Body of pancreas (tissue), 4 donors: ENCODE measurements around the gene ANXA9. TPM values are rescaled to one million over a fixed set of nuclear protein-coding genes. Genes with fewer than 3 reads are reported as not detected.

Experiments used
- ATAC-seq: fragments of 150-250 bp; one replicate; pipeline ENCODE4 v1.9.1; 2016
- DNase-seq, 4 donors: peaks; one replicate each; pipeline ENCODE4 v3.0.0-alpha.2; 2019
- H3K27ac ChIP-seq, 4 donors: fragments of 200-600 bp; sonication (generic); 1 replicate in 3 of 4; 2 replicates in 1 of 4; pipeline versions ENCODE4 v1.5.1 to v1.6.1; 2016 to 2019; ENCODE audit warnings: mild to moderate bottlenecking in 1 of 4, mixed read lengths in 1 of 4, moderate library complexity in 1 of 4
- H3K27me3 ChIP-seq, 2 donors: fragments of 200-600 bp; sonication (generic); one replicate each; pipeline ENCODE4 v1.6.0; 2016; ENCODE audit warnings: mild to moderate bottlenecking in 1 of 2
- H3K36me3 ChIP-seq, 2 donors: fragments of 200-600 bp; sonication (generic); replicated peaks in 1 of 2; 2 replicates each; pipeline ENCODE4 v1.5.1; 2016; ENCODE audit warnings: low read depth in 2 of 2; ENCODE audit not compliant: insufficient read depth in 1 of 2
- H3K4me1 ChIP-seq: fragments of 200-600 bp; sonication (generic); one replicate; pipeline ENCODE4 v1.6.0; 2016
- H3K4me3 ChIP-seq, 2 donors: fragments of 200-600 bp; sonication (generic); 1 replicate in 1 of 2; 2 replicates in 1 of 2; pipeline ENCODE4 v1.5.1; 2016 to 2019
- H3K9me3 ChIP-seq, 3 donors: fragments of 200-600 bp; sonication (generic); 1 replicate in 2 of 3; 2 replicates in 1 of 3; pipeline ENCODE4 v1.5.1; 2016
- POLR2A ChIP-seq, 3 donors: fragments of 450-650 bp; IDR thresholded peaks; one replicate each; pipeline ENCODE4 v1.6.1; 2016; ENCODE audit warnings: antibody characterized with exemption in 3 of 3, mild to moderate bottlenecking in 2 of 3
- WGBS, 2 donors: methylation state at CpG; one replicate each; pipeline ENCODE4 v1.1.5; 2017; 5-methylcytosine and 5-hydroxymethylcytosine counted together
- intact Hi-C: fragments of 100-400 bp; cut with DNase I; formaldehyde crosslinking; loops from one replicate; pipeline ENCODE4 v1.15.1; 2023
- total RNA-seq, 2 donors: library from RNA; depleted of rRNA; stranded (reverse); fragments of >200 nt; gene quantifications; one replicate each; pipeline ENCODE4 v1.1.0, GENCODE V29; 2016
- TF ChIP-seq, protein P1 (sequence below), 7 experiments: fragments of 450-650 bp in 4 of 7; fragments of 200-600 bp in 3 of 7; sonication (generic) in 3 of 7; IDR thresholded peaks; one replicate each; pipeline ENCODE4 v1.5.1; 2016 to 2019; ENCODE audit warnings: antibody characterized with exemption in 7 of 7

Gene ANXA9
- total RNA-seq, 2 donors from 2014 or later = 17.4 to 33.3 TPM

DNA sequence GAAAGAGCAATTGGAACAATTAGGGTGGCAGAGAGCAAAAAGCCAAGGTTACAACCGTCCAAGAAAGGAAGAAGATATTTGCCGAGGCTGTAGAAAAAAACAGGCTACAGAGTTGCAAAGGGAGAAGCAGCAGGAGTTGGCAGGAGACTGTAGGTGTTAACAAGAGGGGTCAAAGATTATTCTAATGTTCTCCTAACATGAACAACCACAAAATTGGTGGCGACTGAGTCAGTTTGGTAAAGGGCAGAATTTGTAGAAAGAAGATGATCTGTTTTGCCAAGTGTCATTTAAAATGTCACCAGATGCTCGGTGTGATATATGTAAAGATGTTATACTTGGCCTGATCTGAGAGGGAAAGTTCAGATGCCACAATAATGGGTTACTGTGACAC is 25.8 kb downstream of the ANXA9 start:
- intact Hi-C loops = no loop called here
- Histone ChIP-seq H3K36me3 (no peaks in the 10 kb centered on the region), H3K4me3 (no peak overlapping the region), H3K27ac (peak overlapping the region; percentile 55 to 94 (median 86)), H3K9me3 (no peaks in the 10 kb centered on the region), H3K4me1 (peaks cover 60% of the 10 kb centered on the region), H3K27me3 (no peaks in the 10 kb centered on the region)
- DNase-seq (no peak), ATAC-seq (no peak)
- no peak for TF ChIP-seq POLR2A (IDR thresholded peaks at IDR 0.05)
- TF ChIP-seq, protein P1, sequence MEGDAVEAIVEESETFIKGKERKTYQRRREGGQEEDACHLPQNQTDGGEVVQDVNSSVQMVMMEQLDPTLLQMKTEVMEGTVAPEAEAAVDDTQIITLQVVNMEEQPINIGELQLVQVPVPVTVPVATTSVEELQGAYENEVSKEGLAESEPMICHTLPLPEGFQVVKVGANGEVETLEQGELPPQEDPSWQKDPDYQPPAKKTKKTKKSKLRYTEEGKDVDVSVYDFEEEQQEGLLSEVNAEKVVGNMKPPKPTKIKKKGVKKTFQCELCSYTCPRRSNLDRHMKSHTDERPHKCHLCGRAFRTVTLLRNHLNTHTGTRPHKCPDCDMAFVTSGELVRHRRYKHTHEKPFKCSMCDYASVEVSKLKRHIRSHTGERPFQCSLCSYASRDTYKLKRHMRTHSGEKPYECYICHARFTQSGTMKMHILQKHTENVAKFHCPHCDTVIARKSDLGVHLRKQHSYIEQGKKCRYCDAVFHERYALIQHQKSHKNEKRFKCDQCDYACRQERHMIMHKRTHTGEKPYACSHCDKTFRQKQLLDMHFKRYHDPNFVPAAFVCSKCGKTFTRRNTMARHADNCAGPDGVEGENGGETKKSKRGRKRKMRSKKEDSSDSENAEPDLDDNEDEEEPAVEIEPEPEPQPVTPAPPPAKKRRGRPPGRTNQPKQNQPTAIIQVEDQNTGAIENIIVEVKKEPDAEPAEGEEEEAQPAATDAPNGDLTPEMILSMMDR (IDR thresholded peaks at IDR 0.05) = no peak
- 7 to 9% methylated on average over 4 of the region's 4 CpGs for whole genome bisulfite sequencing, 2 donors

DNA sequence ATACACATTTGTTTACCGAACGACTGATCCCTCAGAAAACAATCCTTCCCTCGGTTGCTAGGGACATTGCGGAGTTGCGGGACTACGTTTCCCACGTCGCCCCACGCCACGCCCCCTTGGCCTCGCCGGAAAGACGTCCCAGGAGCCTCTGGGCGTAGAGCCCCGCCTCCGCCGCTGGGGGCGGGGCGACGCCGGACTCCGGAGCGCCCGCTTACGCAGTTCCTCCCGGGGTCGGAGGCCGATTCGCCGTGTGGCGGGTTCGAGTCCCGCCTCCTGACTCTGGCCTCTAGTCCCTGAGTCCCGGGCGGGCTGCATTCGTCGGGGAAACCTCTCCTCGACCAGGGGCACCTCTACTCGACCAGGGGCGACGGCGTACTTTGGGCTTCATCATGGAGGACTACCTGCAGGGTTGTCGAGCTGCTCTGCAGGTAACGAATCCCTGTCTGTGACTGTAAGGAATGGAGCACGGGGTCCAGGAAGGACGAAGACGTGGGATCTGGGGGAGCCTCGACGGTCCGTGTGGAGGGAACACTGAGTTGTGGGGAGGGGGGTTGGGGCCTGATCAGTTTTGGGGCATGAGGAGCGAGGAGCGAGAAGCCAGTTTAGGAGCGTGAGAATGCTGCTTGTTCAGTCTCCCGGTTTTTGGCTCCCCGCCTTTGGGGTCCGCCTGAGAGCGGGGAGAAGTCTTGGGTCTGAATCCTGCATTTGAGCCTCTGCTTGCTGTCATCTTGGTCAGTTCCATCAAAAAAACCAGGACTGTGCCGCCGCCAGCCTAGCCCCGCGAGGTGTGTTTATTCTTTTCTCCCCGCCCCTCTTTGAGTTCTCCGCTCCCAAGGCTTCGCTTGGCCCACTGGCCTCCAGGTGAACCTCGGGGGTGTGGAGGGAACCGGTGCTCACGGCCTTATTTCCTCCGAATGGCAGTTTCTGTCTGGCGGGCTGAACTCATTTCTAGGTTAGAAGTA is 26.4 kb downstream of the ANXA9 start, which contains the start of gene PRUNE1:
PRUNE1 (plus strand) TSS at position 206 of the 962 bp plus-strand sequence; CDS start at position 390, 184 bp downstream.
- TF ChIP-seq, protein P1 (IDR thresholded peaks at IDR 0.05) = peak in 3 of 7 experiments; percentile 7 to 27 (median 11)
- peak in 2 of 3 donors; percentile 52 to 61 for TF ChIP-seq POLR2A (IDR thresholded peaks at IDR 0.05)
- peak within 1 kb of the TSS; percentile 71 to 94 (median 86) for H3K27ac ChIP-seq
- WGBS, 2 donors = 1% methylated on average over 25 to 66 of the region's 69 CpGs
- intact Hi-C loops = no loop called here
- DNase-seq (peak; percentile 97 to 98 (median 98)), ATAC-seq (peak; percentile 90)
- no peaks in the 10 kb centered on the region for H3K36me3 ChIP-seq
- peak within 1 kb of the TSS; percentile 17 to 49 for H3K4me3 ChIP-seq
- H3K27me3 ChIP-seq = no peaks in the 10 kb centered on the region
- peaks cover 60% of the 10 kb centered on the region for H3K4me1 ChIP-seq
- no peaks in the 10 kb centered on the region for H3K9me3 ChIP-seq

DNA sequence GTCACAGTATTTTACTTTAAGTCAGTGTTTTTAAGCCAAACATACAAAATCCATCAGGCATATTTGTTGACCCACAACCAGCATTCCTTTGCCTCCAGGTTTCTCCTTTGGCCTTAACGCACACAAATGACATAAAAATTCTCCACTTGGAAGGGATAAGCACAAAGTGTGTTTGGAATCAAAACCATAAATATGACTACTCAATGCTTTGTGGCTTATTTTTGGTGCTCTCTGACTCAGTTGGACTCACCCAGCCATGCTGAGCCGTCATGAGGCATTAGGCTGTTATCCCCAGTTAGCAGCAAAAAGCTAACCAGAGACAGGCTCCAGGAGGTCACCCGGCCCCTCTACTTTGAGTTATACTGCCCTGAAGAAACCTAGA is 27.1 kb downstream of the ANXA9 start:
- Histone ChIP-seq H3K27me3 (no peaks in the 10 kb centered on the region), H3K4me3 (peak overlapping the region in 1 of 2 donors; percentile 17), H3K36me3 (no peaks in the 10 kb centered on the region), H3K4me1 (peaks cover 59% of the 10 kb centered on the region), H3K9me3 (no peaks in the 10 kb centered on the region), H3K27ac (peak overlapping the region; percentile 71 to 94 (median 86))
- intact Hi-C loops = no loop called here
- ATAC-seq = no peak
- 40 to 50% methylated on average over 3 of the region's 3 CpGs for WGBS, 2 donors
- no peak for TF ChIP-seq POLR2A (IDR thresholded peaks at IDR 0.05)
- no peak for DNase-seq

DNA sequence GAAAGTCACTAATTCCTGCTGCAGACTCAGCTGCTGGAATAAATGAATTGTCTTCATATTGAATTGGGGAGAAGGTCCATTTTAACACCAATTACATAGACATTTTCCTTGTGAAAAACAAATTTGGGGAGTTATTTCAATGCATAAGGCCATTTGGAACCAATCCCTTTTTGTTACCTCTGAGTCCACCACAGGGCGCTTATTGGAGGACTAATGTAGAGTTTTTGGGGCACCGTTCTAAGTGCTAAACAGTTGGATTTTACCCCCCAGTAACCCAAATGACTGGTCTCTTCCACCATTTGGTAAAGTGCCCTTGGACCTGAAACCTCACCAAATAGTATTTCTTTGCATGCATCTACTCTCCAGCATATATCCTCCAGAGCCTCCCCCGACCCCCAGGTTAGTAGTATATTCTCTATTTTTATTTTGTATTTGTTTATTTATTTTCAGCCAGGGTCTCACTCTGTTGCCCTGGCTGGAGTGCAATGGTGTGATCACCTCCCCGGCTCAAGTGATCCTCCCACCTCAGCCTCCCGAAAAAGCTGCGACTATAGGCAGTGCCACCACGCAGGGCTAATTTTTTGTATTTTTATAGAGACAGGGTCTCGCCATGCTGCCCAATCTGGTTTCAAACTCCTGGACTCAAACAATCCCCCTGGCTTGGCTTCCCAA is 27.7 kb downstream of the ANXA9 start:
- DNase-seq (no peak), ATAC-seq (no peak)
- H3K4me1 ChIP-seq = peaks cover 55% of the 10 kb centered on the region
- peak overlapping the region in 2 of 4 donors; percentile 86 to 94 for H3K27ac ChIP-seq
- H3K36me3 ChIP-seq = no peaks in the 10 kb centered on the region
- intact Hi-C loops = no loop called here
- no peaks in the 10 kb centered on the region for H3K9me3 ChIP-seq
- 92 to 96% methylated on average over 8 of the region's 8 CpGs for WGBS, 2 donors
- TF ChIP-seq, protein P1 (IDR thresholded peaks at IDR 0.05) = no peak
- TF ChIP-seq POLR2A (IDR thresholded peaks at IDR 0.05) = no peak
- no peaks in the 10 kb centered on the region for H3K27me3 ChIP-seq
- H3K4me3 ChIP-seq = no peak overlapping the region

DNA sequence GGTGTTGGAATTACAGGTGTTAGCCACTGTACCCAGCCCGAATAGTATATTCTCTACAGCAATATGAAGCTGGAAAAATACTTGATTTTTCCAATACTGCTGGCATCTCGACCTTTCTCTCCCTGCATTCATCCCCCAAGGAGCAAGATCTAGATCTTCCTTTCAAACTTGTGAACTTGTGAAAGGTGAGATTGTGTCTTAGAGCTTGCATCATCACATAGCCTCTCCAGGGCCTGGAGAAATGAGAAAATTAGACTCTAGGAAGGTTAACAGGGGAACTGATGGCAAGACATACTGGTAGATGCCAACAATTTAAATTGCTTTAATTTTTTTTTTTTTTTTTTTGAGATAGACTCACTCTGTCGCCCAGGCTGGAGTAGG is 28.2 kb downstream of the ANXA9 start:
- Histone ChIP-seq H3K4me3 (no peak overlapping the region), H3K27me3 (no peaks in the 10 kb centered on the region), H3K4me1 (peaks cover 50% of the 10 kb centered on the region), H3K36me3 (no peaks in the 10 kb centered on the region), H3K27ac (no peak overlapping the region), H3K9me3 (no peaks in the 10 kb centered on the region)
- TF ChIP-seq POLR2A (IDR thresholded peaks at IDR 0.05) = no peak
- intact Hi-C loops = no loop called here
- 80 to 90% methylated on average over 3 of the region's 3 CpGs for WGBS, 2 donors
- no peak for DNase-seq
- ATAC-seq = no peak
